ENCODE data around the gene PTPRR.

Gene PTPRR

GRCh38 chr12:70644861-70645260 lies 275.7 kb downstream of the PTPRR start:
- TF ChIP-seq REST (IDR thresholded peaks at IDR 0.05; ENCODE audit: insufficient read depth in 1 of 2, low read depth in 2 of 2, low read length in 2 of 2) = no peak
- TF ChIP-seq FOXP2 (optimal IDR thresholded peaks at IDR 0.05; ENCODE audit: borderline replicate concordance, extremely low read depth, extremely low read length, insufficient read depth) = no peak
- no peak for TF ChIP-seq SIN3A (IDR thresholded peaks at IDR 0.05; ENCODE audit: borderline replicate concordance, insufficient read depth, low read length)
- TF ChIP-seq TAF1 (IDR thresholded peaks at IDR 0.05; ENCODE audit: borderline replicate concordance, insufficient read depth, low read length) = no peak
- TF ChIP-seq POLR2AphosphoS5 (IDR thresholded peaks at IDR 0.05; ENCODE audit: low read depth, low read length) = no peak

- TF ChIP-seq POLR2AphosphoS5 (IDR thresholded peaks at IDR 0.05; ENCODE audit: low read depth, low read length) (no peak), SIN3A (IDR thresholded peaks at IDR 0.05; ENCODE audit: borderline replicate concordance, insufficient read depth, low read length) (no peak), REST (IDR thresholded peaks at IDR 0.05; ENCODE audit: insufficient read depth in 1 of 2, low read depth in 2 of 2, low read length in 2 of 2) (no peak), TAF1 (IDR thresholded peaks at IDR 0.05; ENCODE audit: borderline replicate concordance, insufficient read depth, low read length) (no peak), FOXP2 (optimal IDR thresholded peaks at IDR 0.05; ENCODE audit: borderline replicate concordance, extremely low read depth, extremely low read length, insufficient read depth) (no peak)
Measured at GRCh38 chr12:70643939-70644338, 276.6 kb downstream of the PTPRR start.

GRCh38 chr12:70641691-70642090 lies 278.8 kb downstream of the PTPRR start:
- TF ChIP-seq POLR2AphosphoS5 (IDR thresholded peaks at IDR 0.05; ENCODE audit: low read depth, low read length) (no peak), FOXP2 (optimal IDR thresholded peaks at IDR 0.05; ENCODE audit: borderline replicate concordance, extremely low read depth, extremely low read length, insufficient read depth) (no peak)

GRCh38 chr12:70640901-70641300 lies 279.6 kb downstream of the PTPRR start:
- TF ChIP-seq TAF1 (IDR thresholded peaks at IDR 0.05; ENCODE audit: borderline replicate concordance, insufficient read depth, low read length) (no peak), REST (IDR thresholded peaks at IDR 0.05; ENCODE audit: insufficient read depth in 1 of 2, low read depth in 2 of 2, low read length in 2 of 2) (no peak), FOXP2 (optimal IDR thresholded peaks at IDR 0.05; ENCODE audit: borderline replicate concordance, extremely low read depth, extremely low read length, insufficient read depth) (no peak), POLR2AphosphoS5 (IDR thresholded peaks at IDR 0.05; ENCODE audit: low read depth, low read length) (no peak), SIN3A (IDR thresholded peaks at IDR 0.05; ENCODE audit: borderline replicate concordance, insufficient read depth, low read length) (no peak)

- TF ChIP-seq TAF1 (IDR thresholded peaks at IDR 0.05; ENCODE audit: borderline replicate concordance, insufficient read depth, low read length) (no peak), REST (IDR thresholded peaks at IDR 0.05; ENCODE audit: insufficient read depth in 1 of 2, low read depth in 2 of 2, low read length in 2 of 2) (no peak), SIN3A (IDR thresholded peaks at IDR 0.05; ENCODE audit: borderline replicate concordance, insufficient read depth, low read length) (no peak)
Measured at GRCh38 chr12:70639535-70639934, 281.0 kb downstream of the PTPRR start.
